NCI-H226 (cell line): ENCODE data around the gene ADRA2B.
"Not testable (repeated sequence)": the region's sequence is repeated elsewhere in the genome, so short reads cannot be mapped to it uniquely, and the experiment has no call there.

Experiments used
- DNase-seq: peaks from one replicate; pipeline ENCODE4 v3.0.0-alpha.2; 2015

ADRA2B gene

DNA sequence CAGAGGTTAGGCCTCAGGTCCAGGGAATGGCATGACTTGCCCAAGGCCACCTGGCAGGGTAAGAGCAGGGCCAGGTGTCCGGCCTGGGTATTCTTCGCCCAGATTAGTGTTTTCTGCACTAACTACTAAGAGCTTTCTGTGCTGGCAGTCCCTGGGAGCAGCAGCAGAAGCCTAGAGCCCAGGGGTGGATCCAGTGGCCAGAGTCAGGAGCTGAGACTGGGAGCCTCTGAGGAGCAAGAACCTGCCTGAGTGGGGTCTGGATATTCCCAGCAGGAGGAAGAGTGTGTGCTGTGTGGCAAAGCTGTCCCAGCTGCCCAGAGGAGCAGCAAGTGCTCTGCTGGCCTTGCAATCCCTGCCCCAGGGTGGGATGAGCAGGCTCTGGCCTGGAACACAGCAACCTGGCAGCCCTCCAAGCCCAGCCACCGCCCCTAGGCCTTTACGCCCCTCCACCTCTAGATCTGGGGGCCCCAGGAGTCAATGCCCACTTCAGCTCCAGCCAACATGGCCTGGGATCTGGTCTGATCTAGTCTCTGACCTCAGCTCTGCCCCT lies 50.9 kb downstream of the ADRA2B start:
- DNase-seq: no peak

DNA sequence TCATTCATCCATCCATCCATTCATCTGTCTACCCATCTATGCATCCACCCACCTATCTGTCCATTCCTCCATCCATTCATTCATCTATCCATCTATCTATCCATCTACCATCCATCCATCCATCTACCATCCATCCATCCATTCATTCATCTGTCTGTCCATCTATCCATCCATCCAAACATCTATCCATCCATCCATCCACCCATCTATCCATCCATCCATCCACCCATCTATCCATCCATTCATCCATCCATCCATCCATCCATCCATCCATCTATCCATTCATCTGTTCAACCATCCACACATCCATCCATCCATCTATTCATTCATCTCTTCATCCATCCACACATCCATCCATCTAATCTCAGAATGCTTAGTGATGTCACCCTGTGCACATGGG lies 51.6 kb downstream of the ADRA2B start:
- DNase-seq: not testable (repeated sequence)

DNA sequence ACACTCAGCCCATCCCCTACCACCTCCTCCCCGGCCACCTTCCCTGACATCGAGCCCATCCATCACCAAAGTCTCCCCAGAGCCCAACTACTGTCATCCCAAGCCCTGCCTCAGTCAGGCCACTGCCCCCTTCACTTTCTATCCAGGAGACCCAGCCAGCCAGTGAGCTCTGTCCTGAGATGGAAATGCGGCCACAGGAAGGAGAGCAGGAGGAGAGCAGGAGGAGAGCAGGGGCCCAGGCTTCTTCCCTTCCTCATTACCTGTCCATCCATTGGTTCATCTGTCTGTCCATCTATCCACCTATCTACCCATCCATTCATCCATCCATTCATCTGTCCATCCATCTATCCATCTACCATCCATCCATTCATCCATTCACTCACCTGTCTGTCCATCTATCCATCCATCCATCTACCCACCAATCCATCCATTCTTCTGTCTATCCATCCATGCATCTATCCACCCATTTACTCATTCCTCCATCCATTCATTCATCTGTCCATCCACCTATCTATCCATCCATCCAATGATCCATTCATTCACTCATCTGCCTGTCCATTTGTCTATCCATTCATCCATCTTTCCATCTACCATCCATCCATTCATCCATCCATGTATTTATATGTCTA lies 52.2 kb downstream of the ADRA2B start:
- not testable (repeated sequence) for DNase-seq

DNA sequence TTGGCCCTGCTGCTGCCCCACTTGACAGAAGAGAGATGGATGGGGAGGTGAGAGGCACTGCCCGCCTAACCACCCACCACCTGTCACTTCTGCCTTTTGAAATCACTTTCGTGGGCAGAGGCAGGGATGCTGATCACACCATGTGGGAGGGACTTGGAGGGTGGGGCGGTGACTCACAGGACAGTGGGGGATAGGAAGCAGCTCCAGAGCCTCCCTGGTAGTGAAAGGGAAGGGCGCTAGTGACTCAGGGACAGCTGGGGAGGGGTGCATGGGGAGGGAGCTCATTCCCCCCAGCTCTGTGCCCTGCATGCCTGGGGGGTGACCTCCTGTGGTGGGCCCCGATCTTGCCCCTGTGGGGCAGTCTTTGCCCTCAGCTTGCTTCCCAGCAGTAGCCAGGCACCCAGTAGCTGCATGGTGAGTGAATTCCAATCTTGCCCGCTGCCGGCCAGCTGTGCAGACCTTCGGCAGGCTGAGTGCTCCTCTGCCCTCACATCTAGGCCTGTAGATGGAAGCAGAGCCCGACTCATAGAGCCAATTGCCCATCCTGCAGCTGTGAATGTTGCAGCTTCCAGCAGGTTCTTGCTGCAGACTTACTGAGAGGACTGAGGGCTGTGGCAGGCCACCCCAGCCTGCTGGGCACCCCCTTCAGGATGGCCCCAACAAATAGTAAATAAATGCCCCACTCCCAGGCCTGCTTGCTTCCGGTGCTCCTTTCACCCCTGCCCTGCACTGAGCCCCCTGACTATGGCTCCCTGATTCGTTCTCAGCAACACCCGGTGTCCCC lies 53.1 kb downstream of the ADRA2B start:
- peak; percentile 79 for DNase-seq
